K562 (cell line): ENCODE data around the gene KIF18B.

Experiments
- FOS ChIP-seq: IDR thresholded peaks from 3 replicates; pipeline ENCODE4 v1.6.1; 2011; ENCODE audit not compliant: insufficient read length; ENCODE audit errors: extremely low read depth
- HDAC6 ChIP-seq: IDR thresholded peaks from 2 replicates; pipeline ENCODE4 v1.6.1; 2012; ENCODE audit warnings: low read depth, mild to moderate bottlenecking, control low read depth, inconsistent platforms, low read length, moderate library complexity
- KDM4B ChIP-seq, 2 experiments: fragments of 450-650 bp in 1 of 2; sonication (generic) in 1 of 2; IDR thresholded peaks; 2 replicates each; pipeline ENCODE4 v1.6.1; 2016 to 2017; ENCODE audit warnings: borderline replicate concordance in 2 of 2, antibody characterized with exemption in 1 of 2, low read depth in 1 of 2, mild to moderate bottlenecking in 1 of 2
- NFE2 ChIP-seq: IDR thresholded peaks from 2 replicates; pipeline ENCODE4 v1.6.1; 2014; ENCODE audit warnings: antibody characterized with exemption, low read depth
- RAD21 ChIP-seq, 2 experiments: fragments of 250-450 bp in 1 of 2; fragments of 450-650 bp in 1 of 2; sonication (Bioruptor Pico) in 1 of 2; formaldehyde crosslinking in 1 of 2; IDR thresholded peaks in 1 of 2; conservative IDR thresholded peaks in 1 of 2; 2 replicates each; pipeline versions ENCODE4 v1.4.0 to v1.8.0; 2020 to 2022; ENCODE audit warnings: mild to moderate bottlenecking in 2 of 2, moderate library complexity in 1 of 2

DNA sequence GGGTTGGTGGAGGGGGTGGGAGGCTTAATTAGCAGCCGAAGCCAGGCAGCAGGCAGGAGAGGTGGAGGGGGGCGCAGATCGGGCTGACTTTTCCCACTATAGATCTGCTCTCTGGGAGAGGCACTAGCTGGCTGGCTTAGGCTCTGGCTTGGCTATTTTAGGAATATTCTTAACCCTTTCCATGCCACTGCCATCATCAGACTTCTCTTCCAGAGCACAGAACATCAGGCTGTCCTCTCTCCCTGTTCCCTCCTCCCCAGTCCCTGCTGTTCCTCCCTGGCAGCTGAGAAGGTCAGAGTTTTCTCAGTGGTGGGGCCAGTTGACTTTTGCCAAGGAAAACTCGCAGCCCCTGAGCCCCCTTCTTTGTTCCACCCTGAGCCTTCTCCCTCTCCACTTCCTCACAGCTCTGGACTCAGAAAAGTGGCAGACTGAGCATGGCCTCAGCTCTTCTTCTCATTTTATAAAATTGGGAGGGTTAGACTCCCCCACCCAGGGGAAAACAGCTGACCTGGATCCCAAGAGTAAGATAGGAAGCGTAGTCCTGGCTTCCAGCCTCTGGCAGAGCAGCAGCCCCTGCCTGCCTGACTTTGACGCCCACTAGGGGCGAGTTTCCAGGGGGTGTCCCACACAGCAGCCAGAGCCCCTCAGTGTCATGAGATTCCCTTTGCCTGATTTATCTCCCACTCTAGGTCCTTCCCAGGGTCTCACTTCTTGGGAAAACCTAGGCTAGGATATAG, 30.4 kb upstream of the KIF18B start:
- no peak for TF ChIP-seq RAD21 (CRISPR knock-in tag; conservative IDR thresholded peaks at IDR 0.05 in 1 of 2, IDR thresholded peaks at IDR 0.05 in 1 of 2)
- no peak for TF ChIP-seq HDAC6
- TF ChIP-seq KDM4B (IDR thresholded peaks at IDR 0.05; ENCODE audit: borderline replicate concordance in 2 of 2, low read depth in 1 of 2), result no peak
- no peak for TF ChIP-seq FOS
- no peak for TF ChIP-seq NFE2
